VCaP (cell line): Measurements from ENCODE around the gene SELENOF.

Experiments
- H3K27ac ChIP-seq: fragments of 450-650 bp; 2 replicates; pipeline ENCODE4 v1.5.1; 2017
- TF ChIP-seq, protein P1 (sequence below): fragments of 450-650 bp; conservative IDR thresholded peaks from 2 replicates; pipeline ENCODE4 v1.5.1; 2017; ENCODE audit warnings: mild to moderate bottlenecking, moderate library complexity

SELENOF gene

DNA sequence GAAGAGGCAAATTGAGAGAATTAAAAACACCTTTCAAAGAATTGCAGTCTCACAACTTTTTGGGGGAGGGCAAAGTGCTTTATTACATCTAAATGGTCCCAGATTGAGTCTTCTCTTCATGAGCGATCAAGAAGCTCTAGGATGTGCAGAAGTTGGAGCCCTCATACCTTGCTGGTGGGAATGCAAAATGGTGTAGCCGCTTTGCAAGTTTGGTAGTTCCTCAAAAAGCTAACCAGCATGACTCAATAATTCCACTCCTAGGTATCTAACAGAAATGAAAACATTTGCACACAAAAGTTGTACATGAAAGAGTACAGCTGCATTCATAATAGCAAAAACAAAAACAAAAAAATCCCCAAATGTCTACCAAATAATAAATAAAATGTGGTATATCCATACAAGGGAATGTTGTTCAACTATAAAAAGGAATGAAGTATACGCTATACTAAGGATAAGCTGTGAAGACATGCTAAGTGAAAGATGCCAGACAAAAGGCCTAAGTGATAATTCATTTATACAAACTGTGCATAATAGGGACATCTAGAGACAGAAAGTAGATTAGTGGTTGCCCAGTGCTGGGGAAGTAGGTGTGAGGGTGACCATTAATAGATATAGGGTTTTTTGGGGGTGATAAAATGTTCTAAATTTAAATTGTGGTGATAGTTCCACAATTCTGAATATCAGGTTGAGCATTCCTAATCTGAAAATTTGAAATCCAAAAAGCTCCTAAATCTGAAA is 55.2 kb downstream of the SELENOF start:
- TF ChIP-seq, protein P1, sequence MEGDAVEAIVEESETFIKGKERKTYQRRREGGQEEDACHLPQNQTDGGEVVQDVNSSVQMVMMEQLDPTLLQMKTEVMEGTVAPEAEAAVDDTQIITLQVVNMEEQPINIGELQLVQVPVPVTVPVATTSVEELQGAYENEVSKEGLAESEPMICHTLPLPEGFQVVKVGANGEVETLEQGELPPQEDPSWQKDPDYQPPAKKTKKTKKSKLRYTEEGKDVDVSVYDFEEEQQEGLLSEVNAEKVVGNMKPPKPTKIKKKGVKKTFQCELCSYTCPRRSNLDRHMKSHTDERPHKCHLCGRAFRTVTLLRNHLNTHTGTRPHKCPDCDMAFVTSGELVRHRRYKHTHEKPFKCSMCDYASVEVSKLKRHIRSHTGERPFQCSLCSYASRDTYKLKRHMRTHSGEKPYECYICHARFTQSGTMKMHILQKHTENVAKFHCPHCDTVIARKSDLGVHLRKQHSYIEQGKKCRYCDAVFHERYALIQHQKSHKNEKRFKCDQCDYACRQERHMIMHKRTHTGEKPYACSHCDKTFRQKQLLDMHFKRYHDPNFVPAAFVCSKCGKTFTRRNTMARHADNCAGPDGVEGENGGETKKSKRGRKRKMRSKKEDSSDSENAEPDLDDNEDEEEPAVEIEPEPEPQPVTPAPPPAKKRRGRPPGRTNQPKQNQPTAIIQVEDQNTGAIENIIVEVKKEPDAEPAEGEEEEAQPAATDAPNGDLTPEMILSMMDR: no peak
- H3K27ac ChIP-seq: no peak overlapping the region

GRCh38 chr1:86856196-86856595 is 57.7 kb downstream of the SELENOF start:
- TF ChIP-seq, protein P1: no peak
- H3K27ac ChIP-seq: no peak overlapping the region

DNA sequence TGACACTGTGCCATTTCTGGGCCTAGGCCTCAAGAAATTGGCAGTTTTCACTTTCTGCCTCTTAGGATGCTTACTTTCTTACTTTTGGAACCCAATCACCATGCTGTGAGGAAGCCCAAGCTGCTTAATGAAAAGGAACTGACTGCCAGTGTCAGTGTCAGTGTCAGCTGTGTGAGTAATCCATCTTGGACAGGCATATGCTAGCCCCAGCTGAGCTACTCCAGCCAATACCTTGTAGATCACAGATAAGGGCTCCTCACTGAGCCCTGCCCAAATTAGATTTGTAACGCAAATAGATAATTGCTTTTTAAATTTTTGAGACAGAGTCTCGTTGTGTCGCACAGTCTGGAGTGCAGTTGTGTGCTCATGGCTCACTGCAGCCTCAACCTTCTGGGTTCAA is 59.6 kb downstream of the SELENOF start:
- H3K27ac ChIP-seq: no peak overlapping the region
- TF ChIP-seq, protein P1: no peak

DNA sequence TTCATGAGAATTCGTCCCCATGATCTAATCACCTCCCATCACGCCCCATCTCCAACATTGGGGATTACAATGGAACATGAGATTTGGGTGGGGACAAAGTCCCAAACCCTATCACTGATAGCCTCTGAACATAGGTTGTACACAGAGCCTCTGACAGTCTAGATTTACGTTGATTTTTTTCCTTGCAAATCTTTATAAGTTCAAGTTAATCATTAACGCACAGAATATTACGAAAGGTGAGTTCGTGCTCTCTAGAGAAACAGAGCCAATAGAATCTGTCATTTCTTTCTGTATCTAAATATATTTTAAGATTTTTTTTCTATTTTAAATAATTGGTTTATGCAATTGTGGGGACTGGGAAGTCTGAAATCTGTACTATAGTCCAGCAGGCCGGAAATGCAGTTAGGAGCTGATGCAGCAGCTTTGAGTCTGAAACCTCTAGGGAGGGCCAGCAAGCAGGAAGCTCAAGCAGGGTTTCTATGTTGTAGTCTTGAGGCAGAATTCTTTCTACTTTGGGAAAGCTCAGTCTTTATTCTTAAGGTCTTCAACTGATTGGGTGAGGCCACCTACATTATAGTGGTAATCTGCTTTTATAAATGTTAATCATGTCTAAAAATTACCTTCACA is 61.0 kb downstream of the SELENOF start:
- H3K27ac ChIP-seq: no peak overlapping the region
- TF ChIP-seq, protein P1: no peak

- no peak overlapping the region for H3K27ac ChIP-seq
- TF ChIP-seq, protein P1: no peak
These were observed 61.6 kb downstream of the SELENOF start for GRCh38 chr1:86852289-86852688.

DNA sequence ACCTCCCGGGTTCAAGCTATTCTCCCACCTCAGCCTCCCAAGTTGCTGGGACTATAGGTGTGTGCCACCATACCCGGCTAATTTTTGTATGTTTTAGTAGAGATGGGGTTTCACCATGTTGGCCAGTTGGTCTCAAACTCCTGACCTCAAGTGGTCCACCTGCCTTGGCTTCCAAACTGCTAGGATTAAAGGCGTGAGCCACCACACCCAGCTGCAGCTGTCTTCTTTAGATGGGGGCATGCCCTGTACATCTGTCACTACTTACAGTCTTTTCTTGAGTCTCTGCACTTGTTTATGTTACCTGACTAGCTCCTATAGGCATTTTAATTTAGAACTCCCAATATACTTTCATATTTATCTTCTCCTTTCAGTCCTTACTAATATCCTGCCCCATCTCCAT is 64.2 kb downstream of the SELENOF start:
- no peak overlapping the region for H3K27ac ChIP-seq
- TF ChIP-seq, protein P1: no peak

GRCh38 chr1:86848654-86849053 is 65.3 kb downstream of the SELENOF start:
- no peak overlapping the region for H3K27ac ChIP-seq
- TF ChIP-seq, protein P1: no peak
